HG03565 (cell line): ENCODE data around the gene MICAL1.
A peak's percentile ranks its signal among the peaks of the same experiment; 100 is the strongest.

Source experiments
- ATAC-seq: cut with Tn5 transposase; IDR thresholded peaks from one replicate; pipeline ENCODE4 v1.9.1; 2021; ENCODE audit warnings: mild to moderate bottlenecking, moderate library complexity; ENCODE audit not compliant: unreplicated experiment

The MICAL1 gene

GRCh38 chr6:109454496-109455436, 806 bp downstream of the MICAL1 start:
- peak; percentile 25 for ATAC-seq

- no peak for ATAC-seq
These were observed 1.7 kb downstream of the MICAL1 start for GRCh38 chr6:109453594-109454495.

- ATAC-seq = no peak
These were observed 2.4 kb downstream of the MICAL1 start for GRCh38 chr6:109453156-109453555.

GRCh38 chr6:109452181-109452580, 3.4 kb downstream of the MICAL1 start:
- no peak for ATAC-seq

GRCh38 chr6:109451376-109451775, 4.2 kb downstream of the MICAL1 start:
- ATAC-seq = no peak

GRCh38 chr6:109450801-109451200, 4.8 kb downstream of the MICAL1 start:
- no peak for ATAC-seq

GRCh38 chr6:109449795-109450673, 5.5 kb downstream of the MICAL1 start:
- no peak for ATAC-seq

- no peak for ATAC-seq
These were observed 6.3 kb downstream of the MICAL1 start for GRCh38 chr6:109449064-109449794.

- no peak for ATAC-seq
These were observed 7.0 kb downstream of the MICAL1 start for GRCh38 chr6:109448615-109449014.

- no peak for ATAC-seq
These were observed 7.6 kb downstream of the MICAL1 start for GRCh38 chr6:109447878-109448555.

GRCh38 chr6:109447087-109447486, 8.5 kb downstream of the MICAL1 start:
- ATAC-seq = no peak

- ATAC-seq = no peak
These were observed 9.0 kb downstream of the MICAL1 start for GRCh38 chr6:109446541-109446940.

GRCh38 chr6:109446072-109446471, 9.5 kb downstream of the MICAL1 start:
- no peak for ATAC-seq

- no peak for ATAC-seq
These were observed 10.2 kb downstream of the MICAL1 start for GRCh38 chr6:109445382-109445781.

GRCh38 chr6:109443425-109443950, 12.1 kb downstream of the MICAL1 start:
- ATAC-seq = no peak

GRCh38 chr6:109442393-109442924, 13.1 kb downstream of the MICAL1 start:
- ATAC-seq = no peak

GRCh38 chr6:109441069-109441816, 14.3 kb downstream of the MICAL1 start:
- ATAC-seq = no peak
